GM06990 (cell line): ENCODE results near the gene GATAD2A.
A peak's percentile ranks its signal among the peaks of the same experiment; 100 is the strongest.

Source experiments
- DNase-seq: peaks from one replicate; pipeline ENCODE4 v3.0.0-alpha.2; 2011; ENCODE audit not compliant: insufficient read length; ENCODE audit errors: extremely low read depth
- H3K27me3 ChIP-seq: replicated peaks from 2 replicates; pipeline ENCODE4 v1.6.0; 2011; ENCODE audit warnings: low read length; ENCODE audit not compliant: control insufficient read depth, insufficient read depth
- H3K36me3 ChIP-seq: 2 replicates; pipeline ENCODE4 v1.5.1; 2011; ENCODE audit warnings: low read length; ENCODE audit not compliant: control insufficient read depth, insufficient read depth
- H3K4me3 ChIP-seq: replicated peaks from 2 replicates; pipeline ENCODE4 v1.5.1; 2011; ENCODE audit warnings: low read depth, mild to moderate bottlenecking, control low read depth, low read length
- TF ChIP-seq, protein P1 (sequence below): IDR thresholded peaks from 2 replicates; pipeline ENCODE4 v1.5.1; 2011; ENCODE audit warnings: low read length, control low read depth, mild to moderate bottlenecking, inconsistent platforms; ENCODE audit not compliant: insufficient read depth, poor library complexity, severe bottlenecking

The GATAD2A gene

DNA sequence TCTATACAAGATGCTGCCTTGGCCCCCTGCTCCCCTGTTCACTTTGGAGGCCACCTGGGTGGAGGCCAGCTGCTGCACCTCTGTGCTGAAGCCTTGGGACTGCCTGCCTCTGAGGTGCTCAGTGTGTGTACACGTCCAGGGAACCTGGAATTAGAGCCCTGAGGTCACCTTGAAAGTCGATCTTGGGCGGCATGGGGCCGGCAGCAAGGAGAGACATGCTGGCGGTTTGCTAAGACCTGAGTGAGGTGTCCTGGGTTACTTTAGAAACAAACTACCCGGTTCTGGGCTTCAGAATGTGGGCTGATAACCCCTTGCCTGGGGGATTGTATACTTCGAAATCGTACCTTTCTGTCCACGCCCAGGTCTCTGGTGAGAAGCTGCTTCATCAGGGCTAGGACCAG lies 84.3 kb downstream of the GATAD2A start:
- Histone ChIP-seq H3K36me3 (peaks cover 25% of the 10 kb centered on the region), H3K4me3 (no peak overlapping the region), H3K27me3 (no peaks in the 10 kb centered on the region)
- DNase-seq = no peak
- TF ChIP-seq, protein P1, sequence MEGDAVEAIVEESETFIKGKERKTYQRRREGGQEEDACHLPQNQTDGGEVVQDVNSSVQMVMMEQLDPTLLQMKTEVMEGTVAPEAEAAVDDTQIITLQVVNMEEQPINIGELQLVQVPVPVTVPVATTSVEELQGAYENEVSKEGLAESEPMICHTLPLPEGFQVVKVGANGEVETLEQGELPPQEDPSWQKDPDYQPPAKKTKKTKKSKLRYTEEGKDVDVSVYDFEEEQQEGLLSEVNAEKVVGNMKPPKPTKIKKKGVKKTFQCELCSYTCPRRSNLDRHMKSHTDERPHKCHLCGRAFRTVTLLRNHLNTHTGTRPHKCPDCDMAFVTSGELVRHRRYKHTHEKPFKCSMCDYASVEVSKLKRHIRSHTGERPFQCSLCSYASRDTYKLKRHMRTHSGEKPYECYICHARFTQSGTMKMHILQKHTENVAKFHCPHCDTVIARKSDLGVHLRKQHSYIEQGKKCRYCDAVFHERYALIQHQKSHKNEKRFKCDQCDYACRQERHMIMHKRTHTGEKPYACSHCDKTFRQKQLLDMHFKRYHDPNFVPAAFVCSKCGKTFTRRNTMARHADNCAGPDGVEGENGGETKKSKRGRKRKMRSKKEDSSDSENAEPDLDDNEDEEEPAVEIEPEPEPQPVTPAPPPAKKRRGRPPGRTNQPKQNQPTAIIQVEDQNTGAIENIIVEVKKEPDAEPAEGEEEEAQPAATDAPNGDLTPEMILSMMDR = no peak

DNA sequence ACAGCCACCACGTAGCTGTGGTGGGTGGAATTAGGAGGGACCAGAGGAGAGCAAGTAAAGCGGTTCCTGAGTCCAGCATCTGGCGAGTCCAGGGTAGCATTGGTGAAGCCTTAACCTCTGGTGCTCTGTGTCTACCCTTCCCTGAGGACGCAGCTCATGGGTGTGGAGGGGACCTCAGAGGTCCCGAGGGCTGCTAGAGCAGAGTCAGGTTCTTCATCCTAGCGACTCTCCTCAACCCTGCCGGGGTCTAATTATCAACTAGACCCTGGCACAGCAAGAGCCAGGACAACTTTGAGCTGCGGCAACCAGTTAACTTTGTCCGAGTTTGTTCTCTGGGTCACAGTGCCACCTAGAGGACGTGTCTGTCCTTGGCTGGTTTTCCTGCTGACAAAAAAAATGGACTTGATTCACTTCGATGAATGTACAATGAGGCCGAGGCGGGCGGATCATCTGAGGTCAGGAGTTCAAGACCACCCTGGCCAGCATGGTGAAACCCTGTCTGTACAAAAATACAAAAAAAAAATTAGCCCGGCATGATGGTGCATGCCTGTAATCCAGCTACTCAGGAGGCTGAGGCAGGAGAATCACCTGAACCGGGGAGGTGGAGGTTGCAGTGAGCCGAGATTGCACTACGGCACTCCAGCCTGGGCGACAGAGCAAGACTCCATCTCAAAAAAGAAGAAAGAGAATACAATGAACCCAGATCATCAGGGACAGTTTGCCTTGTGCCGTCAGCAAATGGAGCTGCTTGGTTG lies 84.9 kb downstream of the GATAD2A start:
- H3K36me3 ChIP-seq = peaks cover 21% of the 10 kb centered on the region
- TF ChIP-seq, protein P1 = peak; percentile 82
- DNase-seq = peak; percentile 68
- no peaks in the 10 kb centered on the region for H3K27me3 ChIP-seq
- H3K4me3 ChIP-seq = no peak overlapping the region

DNA sequence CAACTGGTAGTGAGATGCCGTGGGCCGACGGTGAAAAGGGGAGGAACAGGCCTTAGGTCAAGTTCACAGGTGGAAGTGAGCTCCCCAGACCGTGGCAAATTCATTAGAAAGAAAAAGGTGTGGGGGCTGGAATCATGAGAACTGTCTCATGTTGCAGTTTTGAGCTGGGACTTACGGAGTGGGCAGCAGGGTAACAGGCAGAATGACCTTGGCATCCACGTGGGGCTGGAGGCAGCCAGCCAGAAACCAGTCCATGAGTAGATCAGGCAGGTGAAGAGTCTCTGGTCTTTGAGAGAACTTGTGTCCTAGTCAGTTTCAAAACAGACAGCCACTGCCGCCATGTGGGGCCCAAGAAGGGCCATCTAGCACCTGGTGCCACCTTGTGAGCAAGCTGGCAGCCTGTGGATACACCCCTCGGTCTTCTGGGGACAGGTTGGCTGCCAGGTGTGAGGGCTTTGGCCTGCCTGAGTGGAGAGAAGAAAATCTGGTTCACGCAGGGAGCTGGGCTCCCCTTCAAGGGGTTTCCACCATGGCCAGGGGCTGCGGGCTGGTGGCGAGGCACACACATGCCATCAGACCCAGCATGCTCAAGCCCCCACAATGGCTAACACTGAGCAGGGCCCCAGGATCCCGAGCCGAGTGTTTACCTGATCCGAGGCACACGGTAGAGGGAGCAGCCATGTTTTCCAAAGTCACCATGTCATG lies 86.0 kb downstream of the GATAD2A start:
- H3K27me3 ChIP-seq = no peaks in the 10 kb centered on the region
- peaks cover 22% of the 10 kb centered on the region for H3K36me3 ChIP-seq
- no peak for DNase-seq
- H3K4me3 ChIP-seq = no peak overlapping the region
- TF ChIP-seq, protein P1 = no peak

DNA sequence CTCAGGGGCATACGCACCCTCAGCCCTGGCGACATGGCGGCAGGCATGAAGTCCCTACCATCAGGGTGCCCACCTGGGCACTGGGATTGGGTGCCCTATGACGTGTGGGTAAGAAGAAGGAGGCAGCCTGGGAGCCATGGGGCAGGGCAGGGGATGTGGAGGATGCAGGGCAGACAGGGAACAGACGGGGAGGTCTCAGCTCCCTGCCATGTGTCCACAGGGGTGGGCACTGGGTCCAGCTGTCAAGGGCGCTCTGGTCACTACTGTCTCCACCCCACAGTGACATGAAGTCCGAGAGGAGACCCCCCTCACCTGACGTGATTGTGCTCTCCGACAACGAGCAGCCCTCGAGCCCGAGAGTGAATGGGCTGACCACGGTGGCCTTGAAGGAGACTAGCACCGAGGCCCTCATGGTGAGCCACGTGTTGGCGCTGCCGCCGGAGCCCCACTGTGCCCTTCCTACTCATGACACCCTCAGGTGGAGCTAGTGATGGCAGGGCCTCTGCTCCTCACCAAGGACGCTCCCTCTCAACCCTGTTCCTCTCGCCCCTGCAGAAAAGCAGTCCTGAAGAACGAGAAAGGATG lies 86.6 kb downstream of the GATAD2A start:
- TF ChIP-seq, protein P1 = no peak
- Histone ChIP-seq H3K27me3 (no peaks in the 10 kb centered on the region), H3K36me3 (peaks cover 20% of the 10 kb centered on the region), H3K4me3 (no peak overlapping the region)
- no peak for DNase-seq

DNA sequence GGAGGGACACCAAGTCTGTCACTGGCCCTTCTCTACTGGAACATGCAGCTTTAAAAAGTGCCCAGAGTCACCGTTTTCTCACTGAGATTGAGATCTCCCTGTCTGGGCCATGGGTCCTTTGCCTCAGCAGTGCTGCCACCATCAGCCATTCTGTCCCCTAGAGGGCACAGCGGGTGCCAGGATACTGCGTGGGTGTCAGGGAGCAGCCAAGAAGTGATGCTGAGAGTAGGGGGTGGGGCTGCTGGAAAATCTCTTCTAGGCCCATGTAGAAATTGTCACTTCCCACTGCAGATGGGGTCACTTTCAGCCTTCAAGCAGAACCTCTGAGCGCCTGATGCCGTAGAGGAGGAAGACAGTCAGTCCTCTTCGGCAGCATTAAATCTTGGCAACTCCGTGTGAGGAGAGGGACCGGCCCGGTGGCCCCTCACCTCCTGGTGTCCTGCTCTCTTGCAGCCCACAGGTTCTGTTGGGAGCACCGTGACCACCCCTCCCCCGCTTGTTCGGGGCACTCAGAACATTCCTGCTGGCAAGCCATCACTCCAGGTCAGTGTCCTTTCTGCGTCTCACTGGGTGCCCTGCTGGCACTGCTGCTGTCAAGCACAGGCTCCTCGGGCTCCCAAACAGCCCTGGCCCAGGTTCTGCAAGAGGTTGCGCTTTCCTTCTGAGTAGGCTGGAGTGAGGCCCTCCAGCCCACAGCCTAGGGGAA lies 88.5 kb downstream of the GATAD2A start:
- peaks cover 36% of the 10 kb centered on the region for H3K36me3 ChIP-seq
- H3K4me3 ChIP-seq = no peak overlapping the region
- no peaks in the 10 kb centered on the region for H3K27me3 ChIP-seq
- DNase-seq = no peak
- TF ChIP-seq, protein P1 = no peak
